IMR-90 (cell line): Measurements from ENCODE around the gene KDM4F. TPM values are rescaled to one million over a fixed set of nuclear protein-coding genes. Genes with fewer than 3 reads are reported as not detected.

Source experiments
- ATAC-seq: fragments of 200-7000 bp; cut with Tn5 transposase; 2 replicates; pipeline ENCODE4 v1.9.1; 2020; ENCODE audit warnings: low read depth, mild to moderate bottlenecking, moderate library complexity
- BruUV-seq: library from RNA; stranded (reverse); fragments of 400-500 nt; replicated peaks from 2 replicates; lab custom pipeline; 2021; lab: Mats Ljungman, UMichigan
- CTCF ChIA-PET: fragments of 300-600 bp; formaldehyde crosslinking; extraction: SDS; loops from one replicate; lab custom pipeline; 2021; ENCODE audit warnings: antibody characterized with exemption; lab: Yijun Ruan, JAX
- POLR2A ChIA-PET: fragments of 300-600 bp; sonication (Branson Sonifier 250); formaldehyde crosslinking; loops from one replicate; lab custom pipeline; 2022; ENCODE audit warnings: antibody characterized with exemption; ENCODE audit not compliant: unreplicated experiment; lab: Charles Lee
- DNase-seq: peaks from one replicate; pipeline ENCODE4 v3.0.0; 2013
- H2AFZ ChIP-seq: replicated peaks from 2 replicates; pipeline ENCODE3; 2013; ENCODE audit warnings: low read length, mild to moderate bottlenecking; ENCODE audit not compliant: poor library complexity
- H2AK5ac ChIP-seq: 2 replicates; pipeline ENCODE4 v1.6.1; 2013; ENCODE audit warnings: low read depth, low read length, inconsistent platforms
- H2AK9ac ChIP-seq: replicated peaks from 2 replicates; pipeline ENCODE3; 2013; ENCODE audit warnings: mild to moderate bottlenecking, low read depth, low read length, moderate library complexity; ENCODE audit not compliant: poor library complexity
- H2BK120ac ChIP-seq: 2 replicates; pipeline ENCODE4 v1.6.1; 2013; ENCODE audit warnings: low read depth, low read length, inconsistent platforms
- H2BK15ac ChIP-seq: 3 replicates; pipeline ENCODE4 v1.6.1; 2013; ENCODE audit warnings: low read depth, low read length, inconsistent platforms
- H2BK20ac ChIP-seq: 2 replicates; pipeline ENCODE4 v1.6.1; 2013; ENCODE audit warnings: low read depth, mild to moderate bottlenecking, inconsistent platforms, low read length, moderate library complexity
- H2BK5ac ChIP-seq: 2 replicates; pipeline ENCODE4 v1.6.1; 2013; ENCODE audit warnings: mild to moderate bottlenecking, low read depth, low read length, inconsistent platforms; ENCODE audit not compliant: poor library complexity, severe bottlenecking
- H3K14ac ChIP-seq: replicated peaks from 2 replicates; pipeline ENCODE4 v1.6.1; 2013; ENCODE audit warnings: low read depth, low read length, inconsistent platforms
- H3K18ac ChIP-seq: 2 replicates; pipeline ENCODE4 v1.6.1; 2013; ENCODE audit warnings: low read depth, low read length, control low read depth
- H3K23ac ChIP-seq: 2 replicates; pipeline ENCODE4 v1.6.1; 2013; ENCODE audit warnings: low read depth, low read length, inconsistent platforms
- H3K27ac ChIP-seq: 2 replicates; pipeline ENCODE4 v1.5.1; 2013; ENCODE audit warnings: mild to moderate bottlenecking, control low read depth, low read length; ENCODE audit not compliant: insufficient read depth
- H3K27me3 ChIP-seq: 2 replicates; pipeline ENCODE4 v1.6.1; 2013; ENCODE audit warnings: low read length; ENCODE audit not compliant: control insufficient read depth, insufficient read depth
- H3K36me3 ChIP-seq: 2 replicates; pipeline ENCODE4 v1.6.1; 2013; ENCODE audit warnings: low read length, mixed read lengths; ENCODE audit not compliant: control insufficient read depth, insufficient read depth
- H3K4ac ChIP-seq: 2 replicates; pipeline ENCODE4 v1.6.1; 2013; ENCODE audit warnings: low read depth, low read length, inconsistent platforms
- H3K4me1 ChIP-seq: 2 replicates; pipeline ENCODE4 v1.6.1; 2013; ENCODE audit warnings: low read length, mixed read lengths; ENCODE audit not compliant: control insufficient read depth, insufficient read depth
- H3K4me2 ChIP-seq: 2 replicates; pipeline ENCODE4 v1.6.1; 2013; ENCODE audit warnings: low read depth, mild to moderate bottlenecking, control low read depth, low read length, moderate library complexity
- H3K4me3 ChIP-seq: 2 replicates; pipeline ENCODE4 v1.5.1; 2013; ENCODE audit warnings: low read depth, mild to moderate bottlenecking, control low read depth, low read length, moderate library complexity; ENCODE audit not compliant: insufficient read depth
- H3K56ac ChIP-seq: 2 replicates; pipeline ENCODE4 v1.6.1; 2013; ENCODE audit warnings: low read length, inconsistent platforms; ENCODE audit not compliant: insufficient read depth; ENCODE audit errors: extremely low read depth
- H3K79me1 ChIP-seq, 2 experiments: 2 replicates each; pipeline ENCODE4 v1.6.1; 2013; ENCODE audit warnings: low read length in 2 of 2, inconsistent platforms in 1 of 2, low read depth in 1 of 2
- H3K9ac ChIP-seq: 2 replicates; pipeline ENCODE4 v1.6.1; 2013; ENCODE audit warnings: low read depth, low read length, control low read depth
- H3K9me1 ChIP-seq: 2 replicates; pipeline ENCODE4 v1.6.1; 2013; ENCODE audit warnings: low read length, inconsistent platforms; ENCODE audit not compliant: insufficient read depth
- H3K9me3 ChIP-seq: 2 replicates; pipeline ENCODE4 v1.6.1; 2013; ENCODE audit warnings: low read length; ENCODE audit not compliant: control insufficient read depth, insufficient read depth
- H4K20me1 ChIP-seq: 2 replicates; pipeline ENCODE4 v1.6.1; 2013; ENCODE audit warnings: low read length, inconsistent platforms; ENCODE audit not compliant: insufficient read depth
- H4K5ac ChIP-seq: 2 replicates; pipeline ENCODE4 v1.6.1; 2013; ENCODE audit warnings: mild to moderate bottlenecking, low read depth, low read length, control low read depth
- H4K8ac ChIP-seq, 2 experiments: 2 replicates each; pipeline ENCODE4 v1.6.1; 2013; ENCODE audit warnings: low read depth in 2 of 2, low read length in 2 of 2, control low read depth in 1 of 2, inconsistent platforms in 1 of 2
- H4K91ac ChIP-seq: 2 replicates; pipeline ENCODE4 v1.6.1; 2013; ENCODE audit warnings: low read depth, low read length, inconsistent platforms; ENCODE audit not compliant: insufficient read depth
- BHLHE40 ChIP-seq: fragments of 150-350 bp; IDR thresholded peaks from 2 replicates; pipeline ENCODE4 v1.6.1; 2016; ENCODE audit warnings: mild to moderate bottlenecking, low read depth, low read length
- CEBPB ChIP-seq: IDR thresholded peaks from 2 replicates; pipeline ENCODE4 v1.6.1; 2012; ENCODE audit warnings: low read depth, low read length, improper control_type of control experiment
- CHD1 ChIP-seq: IDR thresholded peaks from 2 replicates; pipeline ENCODE4 v1.6.1; 2012; ENCODE audit warnings: low read depth, low read length, improper control_type of control experiment
- ELK1 ChIP-seq: fragments of 150-350 bp; IDR thresholded peaks from 2 replicates; pipeline ENCODE4 v1.6.1; 2016; ENCODE audit warnings: low read depth, mild to moderate bottlenecking, low read length, moderate library complexity, borderline replicate concordance
- MAFK ChIP-seq: IDR thresholded peaks from 2 replicates; pipeline ENCODE4 v1.6.1; 2012; ENCODE audit warnings: low read depth, low read length, improper control_type of control experiment
- MXI1 ChIP-seq: IDR thresholded peaks from 2 replicates; pipeline ENCODE4 v1.6.1; 2012; ENCODE audit warnings: low read depth, mild to moderate bottlenecking, low read length, moderate library complexity, borderline replicate concordance
- POLR2A ChIP-seq: IDR thresholded peaks from 2 replicates; pipeline ENCODE4 v1.6.1; 2012; ENCODE audit warnings: mild to moderate bottlenecking, low read depth, low read length
- SMC3 ChIP-seq: fragments of 150-350 bp; IDR thresholded peaks from 2 replicates; pipeline ENCODE4 v1.6.1; 2016; ENCODE audit warnings: low read depth, mild to moderate bottlenecking, antibody characterized with exemption, low read length, moderate library complexity
- WGBS, 2 experiments: methylation state at CpG; one replicate each; pipeline versions ENCODE4 v1.1.5 to v1.1.7; 2013; ENCODE audit warnings: missing lambda C conversion rate in 2 of 2; ENCODE audit not compliant: insufficient read length in 1 of 2; ENCODE audit errors: extremely low coverage in 2 of 2; 5-methylcytosine and 5-hydroxymethylcytosine counted together
- dilution Hi-C: fragments of 300-500 bp; cut with HindIII; formaldehyde crosslinking; loops from one replicate; pipeline ENCODE4 v1.14.3; 2018; ENCODE audit warnings: low sequenced_read_pairs; ENCODE audit not compliant: unreplicated experiment
- in situ Hi-C: fragments of 300-500 bp; cut with MboI; formaldehyde crosslinking; loops from 3 replicates; pipeline ENCODE4 v1.14.3; 2019; ENCODE audit warnings: low sequenced_read_pairs, inconsistent platforms, mixed read lengths
- intact Hi-C: fragments of 100-400 bp; cut with micrococcal nuclease; formaldehyde crosslinking; loops from 2 replicates; pipeline ENCODE4 v1.10.0; 2022
- polyA plus RNA-seq, 3 experiments: library from polyadenylated mRNA; depleted of rRNA; stranded (reverse); fragments of >200 nt; gene quantifications; 2 replicates each; pipeline ENCODE4 v1.2.3, GENCODE V29; 2012; ENCODE audit warnings: low replicate concordance in 1 of 3
- total RNA-seq: library from RNA; depleted of rRNA; stranded (reverse); fragments of >200 nt; gene quantifications from 2 replicates; pipeline ENCODE4 v1.2.3, GENCODE V29; 2012

Gene KDM4F
- total and polyA plus RNA-seq, 2 of the 4 experiments (the other 2 are of a cell fraction), result not detected

GRCh38 chr11:95050595-95051202 lies 1.5 kb downstream of the KDM4F start:
- no TSS peak for BruUV-seq
- no peaks in the 10 kb centered on the region for H3K36me3 ChIP-seq
- no peak for DNase-seq
- no peak for ATAC-seq
- H4K91ac ChIP-seq, result no peak overlapping the region
- H3K79me1 ChIP-seq, result no peaks in the 10 kb centered on the region
- ChIA-PET CTCF (no interaction called here), POLR2A (no interaction called here)
- no peak overlapping the region for H3K9ac ChIP-seq
- H3K18ac ChIP-seq, result no peak overlapping the region
- H3K4me3 ChIP-seq, result no peak overlapping the region
- no peak overlapping the region for H2AK5ac ChIP-seq
- no peak overlapping the region for H3K56ac ChIP-seq
- H2BK20ac ChIP-seq, result no peak overlapping the region
- no peak overlapping the region for H3K23ac ChIP-seq
- no peak overlapping the region for H4K5ac ChIP-seq
- H3K9me1 ChIP-seq, result no peaks in the 10 kb centered on the region
- in situ Hi-C loops (loop anchor here (25.0 kb wide), 1 partner anchor 1387 kb away; no protein-coding TSS in a partner anchor), dilution Hi-C loops (no loop called here), intact Hi-C loops (no loop called here)
- peaks cover 10% of the 10 kb centered on the region for H3K27me3 ChIP-seq
- no peaks in the 10 kb centered on the region for H3K4me1 ChIP-seq
- no peak for TF ChIP-seq POLR2A
- no peak for TF ChIP-seq CHD1
- TF ChIP-seq ELK1, result no peak
- no peak for TF ChIP-seq MAFK
- TF ChIP-seq BHLHE40, result no peak
- no peak for TF ChIP-seq MXI1
- TF ChIP-seq SMC3, result no peak
- TF ChIP-seq CEBPB, result no peak
- no peak overlapping the region for H3K4ac ChIP-seq
- H3K4me2 ChIP-seq, result no peak overlapping the region
- no peak overlapping the region for H4K8ac ChIP-seq
- no peak overlapping the region for H2BK120ac ChIP-seq
- no peak overlapping the region for H2BK15ac ChIP-seq
- H3K14ac ChIP-seq, result no peak overlapping the region
- H4K20me1 ChIP-seq, result no peaks in the 10 kb centered on the region
- H2AFZ ChIP-seq, result no peak overlapping the region
- no peak overlapping the region for H3K27ac ChIP-seq
- H2BK5ac ChIP-seq, result no peak overlapping the region
- 79% methylated on average over 11 of the region's 22 CpGs; no CpG with 5 or more reads in 1 of the 2 experiments for WGBS, 2 experiments
- H3K9me3 ChIP-seq, result no peaks in the 10 kb centered on the region
- no peak overlapping the region for H2AK9ac ChIP-seq
